ENCODE results near the gene TRIM49.
"Not testable (repeated sequence)": the region's sequence is repeated elsewhere in the genome, so short reads cannot be mapped to it uniquely, and the experiment has no call there.

- TF ChIP-seq CTCF, POLR2A (IDR thresholded peaks at IDR 0.05): not testable (repeated sequence)
These were observed 22.6 kb downstream of the TRIM49 start for GRCh38 chr11:89785726-89786125.
